NCI-H146 treated with DMSO at 0.1 percent for 48 hours (cell line): ENCODE measurements around the gene TMEM132C.
"Not testable (repeated sequence)": the region's sequence is repeated elsewhere in the genome, so short reads cannot be mapped to it uniquely, and the experiment has no call there.

Experiments
- DNase-seq: peaks from one replicate; lab custom pipeline; 2025; ENCODE audit not compliant: unreplicated experiment; lab: John Stamatoyannopoulos, UW

Gene TMEM132C

GRCh38 chr12:128267131-128267622, at the start of gene TMEM132C:
TSS of gene TMEM132C (plus strand) at chr12:128267170. CDS start at chr12:128267403, 233 bp downstream.
- no peak for DNase-seq

GRCh38 chr12:128224226-128224625, 42.7 kb upstream of the TMEM132C start:
- DNase-seq = no peak

GRCh38 chr12:128228581-128228980, 38.4 kb upstream of the TMEM132C start:
- DNase-seq = no peak

- no peak for DNase-seq
Measured at GRCh38 chr12:128235635-128236417, 31.1 kb upstream of the TMEM132C start.

GRCh38 chr12:128236525-128236924, 30.4 kb upstream of the TMEM132C start:
- DNase-seq = no peak

- DNase-seq = no peak
Measured at GRCh38 chr12:128240745-128241144, 26.2 kb upstream of the TMEM132C start.

GRCh38 chr12:128245121-128245520, 21.8 kb upstream of the TMEM132C start:
- no peak for DNase-seq

- DNase-seq = no peak
Measured at GRCh38 chr12:128245905-128246304, 21.1 kb upstream of the TMEM132C start.

- DNase-seq = no peak
Measured at GRCh38 chr12:128250096-128250495, 16.9 kb upstream of the TMEM132C start.

GRCh38 chr12:128253829-128254228, 13.1 kb upstream of the TMEM132C start:
- not testable (repeated sequence) for DNase-seq

GRCh38 chr12:128258866-128259555, 8.0 kb upstream of the TMEM132C start:
- no peak for DNase-seq

- DNase-seq = peak; percentile 1
Measured at GRCh38 chr12:128259556-128260070, 7.4 kb upstream of the TMEM132C start.

GRCh38 chr12:128261757-128262156, 5.2 kb upstream of the TMEM132C start:
- DNase-seq = no peak

- DNase-seq = no peak
Measured at GRCh38 chr12:128265566-128265965, 1.4 kb upstream of the TMEM132C start.

GRCh38 chr12:128266086-128266485, 884 bp upstream of the TMEM132C start:
- DNase-seq = no peak

- no peak for DNase-seq
Measured at GRCh38 chr12:128266541-128267130, 334 bp upstream of the TMEM132C start.

- DNase-seq = no peak
Measured at GRCh38 chr12:128267651-128268378, 845 bp downstream of the TMEM132C start.

- no peak for DNase-seq
Measured at GRCh38 chr12:128268379-128268995, 1.5 kb downstream of the TMEM132C start.

- DNase-seq = no peak
Measured at GRCh38 chr12:128269181-128269591, 2.2 kb downstream of the TMEM132C start.

GRCh38 chr12:128276471-128276870, 9.5 kb downstream of the TMEM132C start:
- DNase-seq = no peak
